Measurements from ENCODE around the gene RPP40. TPM values are rescaled to one million over a fixed set of nuclear protein-coding genes. Genes with fewer than 3 reads are reported as not detected.

RPP40 gene
- total RNA-seq, 4 donors from 2014 or later, result 4.4 to 7.4 TPM; not detected in 2

DNA sequence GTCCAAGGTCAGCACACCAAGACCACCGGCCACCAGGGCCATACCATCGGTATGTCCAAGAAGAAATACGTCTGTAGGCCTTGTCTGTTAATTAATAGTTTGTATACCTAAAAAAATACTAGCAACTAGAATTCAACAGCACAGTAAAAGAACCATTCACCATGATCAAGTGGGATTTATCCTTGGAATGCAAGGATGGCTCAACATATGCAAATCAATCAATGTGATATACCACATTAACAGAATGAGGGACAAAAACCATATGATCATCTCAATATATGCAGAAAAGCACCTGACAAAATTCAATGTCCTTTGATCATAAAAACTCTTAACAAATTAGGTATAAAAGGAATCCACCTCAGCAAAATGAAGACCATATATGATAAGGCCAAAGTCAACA lies 24.4 kb downstream of the RPP40 start:
- H3K36me3 ChIP-seq, result no peaks in the 10 kb centered on the region
- TF ChIP-seq POLR2A (IDR thresholded peaks at IDR 0.05), result no peak
- TF ChIP-seq, protein P1, sequence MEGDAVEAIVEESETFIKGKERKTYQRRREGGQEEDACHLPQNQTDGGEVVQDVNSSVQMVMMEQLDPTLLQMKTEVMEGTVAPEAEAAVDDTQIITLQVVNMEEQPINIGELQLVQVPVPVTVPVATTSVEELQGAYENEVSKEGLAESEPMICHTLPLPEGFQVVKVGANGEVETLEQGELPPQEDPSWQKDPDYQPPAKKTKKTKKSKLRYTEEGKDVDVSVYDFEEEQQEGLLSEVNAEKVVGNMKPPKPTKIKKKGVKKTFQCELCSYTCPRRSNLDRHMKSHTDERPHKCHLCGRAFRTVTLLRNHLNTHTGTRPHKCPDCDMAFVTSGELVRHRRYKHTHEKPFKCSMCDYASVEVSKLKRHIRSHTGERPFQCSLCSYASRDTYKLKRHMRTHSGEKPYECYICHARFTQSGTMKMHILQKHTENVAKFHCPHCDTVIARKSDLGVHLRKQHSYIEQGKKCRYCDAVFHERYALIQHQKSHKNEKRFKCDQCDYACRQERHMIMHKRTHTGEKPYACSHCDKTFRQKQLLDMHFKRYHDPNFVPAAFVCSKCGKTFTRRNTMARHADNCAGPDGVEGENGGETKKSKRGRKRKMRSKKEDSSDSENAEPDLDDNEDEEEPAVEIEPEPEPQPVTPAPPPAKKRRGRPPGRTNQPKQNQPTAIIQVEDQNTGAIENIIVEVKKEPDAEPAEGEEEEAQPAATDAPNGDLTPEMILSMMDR (IDR thresholded peaks at IDR 0.05), result no peak
- no peak overlapping the region for H3K4me3 ChIP-seq
- no peak overlapping the region for H3K27ac ChIP-seq
- H3K4me1 ChIP-seq, result no peaks in the 10 kb centered on the region
- H3K9me3 ChIP-seq, result peaks cover 0 to 9% (median 2%) of the 10 kb centered on the region in 4 donors
- no peaks in the 10 kb centered on the region for H3K27me3 ChIP-seq
- no peak for DNase-seq

DNA sequence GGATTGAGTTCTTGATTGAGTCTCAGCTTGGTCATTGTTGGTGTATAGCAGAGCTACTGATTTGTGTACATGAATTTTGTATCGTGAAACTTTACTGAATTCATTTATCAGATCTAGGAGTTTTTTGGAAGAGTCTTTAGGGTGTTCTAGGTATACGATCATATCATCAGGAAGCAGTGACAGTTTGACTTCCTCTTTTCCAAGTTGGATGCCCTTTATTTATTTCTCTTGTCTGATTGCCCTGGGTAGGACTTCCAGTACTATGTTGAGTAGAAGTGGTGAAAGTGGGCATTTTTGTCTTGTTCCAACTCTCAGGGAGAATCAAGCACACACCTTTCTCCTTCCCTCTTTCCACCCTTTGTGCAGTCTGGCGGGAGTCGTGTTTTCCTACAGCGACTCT lies 26.4 kb downstream of the RPP40 start:
- TF ChIP-seq, protein P1 (IDR thresholded peaks at IDR 0.05), result no peak
- no peak for TF ChIP-seq POLR2A (IDR thresholded peaks at IDR 0.05)
- no peak for DNase-seq
- Histone ChIP-seq H3K36me3 (no peaks in the 10 kb centered on the region), H3K4me3 (no peak overlapping the region), H3K27ac (no peak overlapping the region), H3K4me1 (no peaks in the 10 kb centered on the region), H3K27me3 (no peaks in the 10 kb centered on the region), H3K9me3 (peaks cover 0 to 9% (median 2%) of the 10 kb centered on the region in 4 donors)

DNA sequence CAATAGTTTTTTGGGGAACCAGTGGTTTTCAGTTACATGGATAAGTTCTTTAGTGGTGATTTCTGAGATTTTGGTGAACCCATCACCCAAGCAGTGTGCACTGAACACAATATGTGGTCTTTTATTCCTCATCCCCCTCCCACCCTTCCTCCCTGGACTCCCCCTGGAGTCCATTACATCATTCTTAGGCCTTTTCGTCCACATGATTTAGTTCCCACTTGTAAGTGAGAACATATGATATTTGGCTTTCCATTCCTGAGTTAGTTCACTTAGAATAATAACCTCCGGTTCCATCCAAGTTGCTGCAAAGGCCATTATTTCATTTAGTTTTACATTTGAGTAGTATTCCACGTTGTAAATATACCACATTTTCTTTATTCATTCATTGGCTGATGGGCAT lies 28.3 kb downstream of the RPP40 start:
- H3K27ac ChIP-seq, result no peak overlapping the region
- no peak overlapping the region for H3K4me3 ChIP-seq
- no peaks in the 10 kb centered on the region for H3K36me3 ChIP-seq
- no peaks in the 10 kb centered on the region for H3K4me1 ChIP-seq
- DNase-seq, result no peak
- no peaks in the 10 kb centered on the region for H3K27me3 ChIP-seq
- peaks cover 0 to 9% (median 2%) of the 10 kb centered on the region in 4 donors for H3K9me3 ChIP-seq
- TF ChIP-seq, protein P1 (IDR thresholded peaks at IDR 0.05), result no peak
- TF ChIP-seq POLR2A (IDR thresholded peaks at IDR 0.05), result no peak

DNA sequence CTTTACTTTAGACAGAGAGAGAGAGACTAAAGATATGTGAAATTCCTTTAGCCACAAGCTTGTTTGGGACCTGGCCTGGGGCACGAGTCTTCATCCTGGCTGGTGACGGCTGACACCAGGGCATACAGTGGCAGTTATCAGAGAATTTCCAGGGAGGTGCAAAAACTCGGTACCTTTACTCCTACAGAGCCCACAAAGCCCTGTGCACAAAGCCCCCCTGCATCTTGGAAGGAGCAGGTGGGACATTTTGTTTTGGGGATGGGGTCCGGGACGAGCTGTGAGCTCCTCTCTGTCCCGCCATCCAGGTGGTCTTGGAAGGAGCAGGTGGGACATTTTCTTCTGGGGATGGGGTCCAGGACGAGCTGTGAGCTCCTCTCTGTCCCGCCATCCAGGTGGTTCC lies 28.9 kb downstream of the RPP40 start:
- Histone ChIP-seq H3K4me3 (no peak overlapping the region), H3K9me3 (peaks cover 0 to 9% (median 2%) of the 10 kb centered on the region in 4 donors), H3K27ac (no peak overlapping the region), H3K36me3 (no peaks in the 10 kb centered on the region), H3K4me1 (no peaks in the 10 kb centered on the region), H3K27me3 (no peaks in the 10 kb centered on the region)
- DNase-seq, result no peak
- TF ChIP-seq, protein P1 (IDR thresholded peaks at IDR 0.05), result no peak
- TF ChIP-seq POLR2A (IDR thresholded peaks at IDR 0.05), result no peak

DNA sequence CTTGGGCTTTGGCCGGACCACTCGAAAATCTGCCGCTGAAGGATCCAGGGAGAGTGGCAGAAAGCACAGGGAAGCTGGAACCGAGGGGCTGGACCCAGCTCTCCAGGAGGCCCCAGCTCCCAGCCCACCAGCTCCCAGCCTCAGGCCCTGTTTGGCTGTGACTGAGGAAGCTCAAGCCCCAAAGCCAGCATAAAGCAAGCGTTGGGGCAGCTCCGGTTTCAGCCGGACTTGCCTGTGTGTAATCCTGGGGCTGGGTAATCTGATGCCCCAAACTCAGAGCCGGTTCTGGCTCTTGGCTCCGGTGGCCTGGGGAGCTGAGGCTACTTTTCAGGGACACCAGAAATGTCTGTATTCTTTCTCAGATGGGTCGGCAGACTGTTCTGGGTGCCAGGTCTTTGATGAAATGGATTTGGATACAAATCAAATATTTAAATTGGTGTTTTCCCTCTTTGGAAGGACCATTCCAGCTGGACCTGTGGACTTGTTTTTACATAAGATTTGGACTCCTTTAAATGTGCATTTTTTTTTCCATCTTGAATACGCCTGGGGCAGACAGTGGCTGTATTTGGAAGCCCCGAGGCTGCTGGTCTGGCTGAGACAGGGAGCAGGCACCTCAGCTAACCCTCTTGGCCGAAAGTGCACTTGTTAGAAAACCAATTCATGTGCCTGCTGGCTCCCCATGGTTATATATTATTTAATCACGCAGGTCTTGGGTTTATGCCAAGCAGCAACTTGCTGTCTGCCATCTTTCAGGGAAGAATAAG lies 29.7 kb downstream of the RPP40 start:
- Histone ChIP-seq H3K36me3 (no peaks in the 10 kb centered on the region), H3K27ac (no peak overlapping the region), H3K4me3 (no peak overlapping the region), H3K27me3 (no peaks in the 10 kb centered on the region), H3K9me3 (peaks cover 0 to 1% (median 0%) of the 10 kb centered on the region in 4 donors), H3K4me1 (no peaks in the 10 kb centered on the region)
- DNase-seq, result no peak
- TF ChIP-seq POLR2A (IDR thresholded peaks at IDR 0.05), result no peak
- TF ChIP-seq, protein P1 (IDR thresholded peaks at IDR 0.05), result no peak
